ENCODE data around the gene RAB6B.

GRCh38 chr3:133836497-133837158, 59.1 kb downstream of the RAB6B start:
- TF ChIP-seq CTCF (optimal IDR thresholded peaks at IDR 0.05 in 1 of 3, IDR thresholded peaks at IDR 0.05 in 1 of 3, conservative IDR thresholded peaks at IDR 0.05 in 1 of 3; ENCODE audit: extremely low read depth in 1 of 3, insufficient read depth in 2 of 3, low read length in 3 of 3) (no peak), EZH2 (IDR thresholded peaks at IDR 0.05; ENCODE audit: low read length) (no peak)
